Measurements from ENCODE around the gene CACNA1B.

DNA sequence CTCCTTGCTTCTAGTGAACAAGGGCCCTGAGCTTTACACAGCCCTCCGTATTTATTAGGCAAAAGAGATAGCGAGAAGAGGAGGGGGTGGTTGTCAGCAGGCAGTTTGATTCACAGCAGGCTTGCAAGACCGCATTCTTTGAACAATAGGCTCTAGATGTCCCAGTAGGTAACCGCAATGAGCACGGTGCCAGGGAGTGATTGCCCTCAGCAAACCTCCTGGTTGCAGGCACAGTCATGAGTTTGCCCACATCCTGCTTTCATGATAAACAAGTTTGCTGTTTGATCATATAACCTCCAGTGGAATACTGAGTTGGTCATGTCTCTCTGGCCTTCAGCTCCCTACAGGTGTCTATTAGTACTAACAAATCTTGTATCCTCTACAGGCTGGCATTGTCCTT, 66.1 kb downstream of the CACNA1B start:
- TF ChIP-seq POLR2A (IDR thresholded peaks at IDR 0.05; ENCODE audit: low read depth, low read length) = no peak
- TF ChIP-seq, protein P1, sequence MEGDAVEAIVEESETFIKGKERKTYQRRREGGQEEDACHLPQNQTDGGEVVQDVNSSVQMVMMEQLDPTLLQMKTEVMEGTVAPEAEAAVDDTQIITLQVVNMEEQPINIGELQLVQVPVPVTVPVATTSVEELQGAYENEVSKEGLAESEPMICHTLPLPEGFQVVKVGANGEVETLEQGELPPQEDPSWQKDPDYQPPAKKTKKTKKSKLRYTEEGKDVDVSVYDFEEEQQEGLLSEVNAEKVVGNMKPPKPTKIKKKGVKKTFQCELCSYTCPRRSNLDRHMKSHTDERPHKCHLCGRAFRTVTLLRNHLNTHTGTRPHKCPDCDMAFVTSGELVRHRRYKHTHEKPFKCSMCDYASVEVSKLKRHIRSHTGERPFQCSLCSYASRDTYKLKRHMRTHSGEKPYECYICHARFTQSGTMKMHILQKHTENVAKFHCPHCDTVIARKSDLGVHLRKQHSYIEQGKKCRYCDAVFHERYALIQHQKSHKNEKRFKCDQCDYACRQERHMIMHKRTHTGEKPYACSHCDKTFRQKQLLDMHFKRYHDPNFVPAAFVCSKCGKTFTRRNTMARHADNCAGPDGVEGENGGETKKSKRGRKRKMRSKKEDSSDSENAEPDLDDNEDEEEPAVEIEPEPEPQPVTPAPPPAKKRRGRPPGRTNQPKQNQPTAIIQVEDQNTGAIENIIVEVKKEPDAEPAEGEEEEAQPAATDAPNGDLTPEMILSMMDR (conservative IDR thresholded peaks at IDR 0.05; ENCODE audit: low read depth, low read length) = no peak
- TF ChIP-seq RFX5 (IDR thresholded peaks at IDR 0.05; ENCODE audit: low read depth, low read length) = no peak

Data from IMR-90 (cell line).